Thoracic aorta (tissue), 2 donors: ENCODE measurements around the gene UBE2K. TPM values are rescaled to one million over a fixed set of nuclear protein-coding genes. Genes with fewer than 3 reads are reported as not detected.
"Not testable (repeated sequence)": the region's sequence is repeated elsewhere in the genome, so short reads cannot be mapped to it uniquely, and the experiment has no call there.

Experiments used
- ATAC-seq: fragments of 150-250 bp; one replicate; pipeline ENCODE4 v1.8.0; 2017; ENCODE audit warnings: low read depth; ENCODE audit not compliant: insufficient number of reproducible peaks, low FRiP score
- DNase-seq: peaks from one replicate; pipeline ENCODE4 v3.0.0-alpha.2; 2020; ENCODE audit warnings: low spot score
- H3K27ac ChIP-seq, 2 donors: fragments of 200-600 bp; sonication (generic); 1 replicate in 1 of 2; 2 replicates in 1 of 2; pipeline ENCODE4 v1.5.1; 2016; ENCODE audit warnings: mild to moderate bottlenecking in 2 of 2, moderate library complexity in 2 of 2
- H3K27me3 ChIP-seq: fragments of 200-600 bp; sonication (generic); replicated peaks from 2 replicates; pipeline ENCODE4 v1.6.0; 2016; ENCODE audit warnings: mild to moderate bottlenecking; ENCODE audit not compliant: insufficient read depth
- H3K36me3 ChIP-seq: fragments of 200-600 bp; sonication (generic); one replicate; pipeline ENCODE4 v1.5.1; 2016
- H3K4me1 ChIP-seq, 2 donors: fragments of 200-600 bp; sonication (generic); 1 replicate in 1 of 2; 2 replicates in 1 of 2; pipeline versions ENCODE4 v1.5.1 to v1.6.0; 2016; ENCODE audit warnings: low read depth in 2 of 2, mild to moderate bottlenecking in 1 of 2; ENCODE audit not compliant: control insufficient read depth in 1 of 2
- H3K4me3 ChIP-seq: fragments of 200-600 bp; sonication (generic); 2 replicates; pipeline ENCODE4 v1.5.1; 2016; ENCODE audit warnings: mild to moderate bottlenecking
- H3K9me3 ChIP-seq: fragments of 200-600 bp; sonication (generic); 2 replicates; pipeline ENCODE4 v1.5.1; 2016
- total RNA-seq, 2 donors: library from RNA; depleted of rRNA; stranded (reverse); fragments of >200 nt; gene quantifications; one replicate each; pipeline versions ENCODE4 v1.1.0 to v1.2.3, GENCODE V29; 2016
- TF ChIP-seq, protein P1 (sequence below): fragments of 200-600 bp; sonication (generic); IDR thresholded peaks from one replicate; pipeline ENCODE4 v1.5.1; 2019; ENCODE audit warnings: antibody characterized with exemption

UBE2K gene
- total RNA-seq, 2 donors from 2014 or later, result 28.8 to 39.2 TPM

DNA sequence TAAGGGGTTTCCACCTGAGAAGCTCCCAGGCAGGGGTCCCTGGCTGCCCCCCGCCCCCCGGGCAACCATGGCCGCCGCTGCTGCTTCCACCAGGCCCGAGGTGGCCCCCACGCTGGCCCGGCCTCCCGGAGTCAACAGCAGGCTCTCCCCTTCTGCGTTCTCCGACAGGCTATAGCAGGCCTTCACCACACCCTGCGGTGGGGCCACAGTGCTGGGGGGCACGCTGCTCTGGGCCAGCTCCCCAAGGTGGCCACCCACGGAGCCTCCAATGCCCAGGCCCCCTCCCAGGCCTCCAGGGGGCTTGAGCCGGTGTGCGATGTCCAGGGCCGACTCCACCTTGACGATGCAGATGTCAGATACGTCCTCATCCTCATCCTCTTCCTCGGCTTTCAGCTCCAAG, 72.5 kb downstream of the UBE2K start:
- no peaks in the 10 kb centered on the region for H3K4me1 ChIP-seq
- H3K4me3 ChIP-seq, result no peak overlapping the region
- no peak for ATAC-seq
- H3K27ac ChIP-seq, result no peak overlapping the region
- H3K27me3 ChIP-seq, result no peaks in the 10 kb centered on the region
- TF ChIP-seq, protein P1, sequence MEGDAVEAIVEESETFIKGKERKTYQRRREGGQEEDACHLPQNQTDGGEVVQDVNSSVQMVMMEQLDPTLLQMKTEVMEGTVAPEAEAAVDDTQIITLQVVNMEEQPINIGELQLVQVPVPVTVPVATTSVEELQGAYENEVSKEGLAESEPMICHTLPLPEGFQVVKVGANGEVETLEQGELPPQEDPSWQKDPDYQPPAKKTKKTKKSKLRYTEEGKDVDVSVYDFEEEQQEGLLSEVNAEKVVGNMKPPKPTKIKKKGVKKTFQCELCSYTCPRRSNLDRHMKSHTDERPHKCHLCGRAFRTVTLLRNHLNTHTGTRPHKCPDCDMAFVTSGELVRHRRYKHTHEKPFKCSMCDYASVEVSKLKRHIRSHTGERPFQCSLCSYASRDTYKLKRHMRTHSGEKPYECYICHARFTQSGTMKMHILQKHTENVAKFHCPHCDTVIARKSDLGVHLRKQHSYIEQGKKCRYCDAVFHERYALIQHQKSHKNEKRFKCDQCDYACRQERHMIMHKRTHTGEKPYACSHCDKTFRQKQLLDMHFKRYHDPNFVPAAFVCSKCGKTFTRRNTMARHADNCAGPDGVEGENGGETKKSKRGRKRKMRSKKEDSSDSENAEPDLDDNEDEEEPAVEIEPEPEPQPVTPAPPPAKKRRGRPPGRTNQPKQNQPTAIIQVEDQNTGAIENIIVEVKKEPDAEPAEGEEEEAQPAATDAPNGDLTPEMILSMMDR, result no peak
- no peaks in the 10 kb centered on the region for H3K9me3 ChIP-seq
- H3K36me3 ChIP-seq, result peaks cover 2% of the 10 kb centered on the region
- no peak for DNase-seq

DNA sequence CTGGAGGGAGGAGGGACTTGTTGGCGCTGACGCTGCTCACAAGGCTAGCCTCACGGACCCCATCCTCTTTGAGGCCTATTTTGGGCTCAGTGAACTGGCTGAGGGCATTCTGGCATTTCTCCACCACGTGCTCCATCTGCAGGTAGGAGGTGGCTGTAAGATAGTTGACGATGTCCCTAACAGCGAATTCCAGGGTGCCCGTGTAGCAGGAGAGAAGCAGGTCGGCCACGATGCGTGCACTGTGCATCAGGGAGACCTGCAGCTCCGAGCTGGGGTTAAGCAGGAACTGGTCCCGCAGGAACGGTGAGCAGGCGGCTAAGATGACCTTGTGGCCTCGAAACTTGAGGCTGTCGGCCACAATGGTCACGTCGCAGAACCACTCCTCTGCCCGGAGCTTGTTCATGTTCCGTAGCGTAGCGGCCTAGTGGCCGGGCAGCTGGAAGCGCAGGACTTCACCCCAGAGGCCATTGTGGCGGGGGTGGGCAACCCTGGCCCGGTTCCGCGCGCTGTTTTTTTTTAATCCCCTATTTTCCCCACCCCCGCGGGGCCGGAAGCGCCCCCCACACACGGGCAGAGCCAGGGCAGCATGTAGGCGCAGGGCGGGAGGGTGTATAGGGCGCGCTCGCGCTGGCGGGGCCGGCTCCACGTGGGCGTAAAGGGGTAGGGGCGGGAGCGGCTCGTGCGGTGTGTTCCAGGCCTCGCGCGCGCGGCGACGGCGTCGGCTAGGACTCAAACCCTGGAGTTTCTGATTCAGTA, 73.2 kb downstream of the UBE2K start:
- TF ChIP-seq, protein P1, result no peak
- no peak for ATAC-seq
- no peak overlapping the region for H3K27ac ChIP-seq
- DNase-seq, result no peak
- H3K4me1 ChIP-seq, result no peaks in the 10 kb centered on the region
- H3K36me3 ChIP-seq, result no peaks in the 10 kb centered on the region
- no peaks in the 10 kb centered on the region for H3K27me3 ChIP-seq
- H3K4me3 ChIP-seq, result no peak overlapping the region
- no peaks in the 10 kb centered on the region for H3K9me3 ChIP-seq

DNA sequence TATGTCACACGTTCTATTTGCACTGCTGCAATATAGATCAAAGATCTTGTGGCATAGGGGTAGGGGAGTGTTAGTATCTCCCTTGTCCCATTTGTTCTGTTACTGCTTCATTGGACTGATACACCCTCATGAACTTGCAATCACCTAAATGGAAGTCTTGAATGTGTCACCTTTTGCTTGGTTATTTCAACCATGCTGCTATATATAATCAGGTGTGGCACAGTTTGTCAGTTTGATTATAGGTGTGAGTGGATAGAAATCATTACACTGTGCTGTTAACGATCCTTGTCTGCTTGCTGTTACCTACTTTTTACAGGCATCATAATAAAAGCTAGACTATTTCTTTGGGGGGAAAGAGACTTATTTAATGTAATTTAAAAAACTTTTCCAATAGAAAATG, 84.1 kb downstream of the UBE2K start:
- not testable (repeated sequence) for H3K4me3 ChIP-seq, DNase-seq, H3K36me3 ChIP-seq, H3K27me3 ChIP-seq, ATAC-seq, H3K9me3 ChIP-seq, H3K27ac ChIP-seq, H3K4me1 ChIP-seq

DNA sequence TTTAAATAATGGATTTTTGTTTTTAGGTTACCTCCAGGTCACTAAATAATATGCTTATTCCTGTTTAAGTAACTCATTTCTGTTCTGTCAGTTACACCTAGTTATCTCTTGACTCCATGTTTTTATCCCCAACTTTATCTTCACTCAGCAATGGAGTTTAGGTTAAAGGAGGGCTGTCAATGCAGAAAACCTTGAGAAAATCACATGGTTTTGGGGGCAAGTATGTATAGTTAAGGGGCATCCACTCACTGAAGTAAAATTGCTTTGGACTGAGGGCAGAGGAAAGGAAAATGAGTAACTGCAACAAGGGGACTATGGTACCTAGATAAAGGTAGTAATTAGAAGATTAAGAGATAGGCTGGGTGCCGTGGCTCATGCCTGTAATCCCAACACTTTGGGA, 87.1 kb downstream of the UBE2K start:
- TF ChIP-seq, protein P1, result no peak
- no peak for DNase-seq
- no peak overlapping the region for H3K4me3 ChIP-seq
- ATAC-seq, result no peak
- no peaks in the 10 kb centered on the region for H3K4me1 ChIP-seq
- H3K27me3 ChIP-seq, result no peaks in the 10 kb centered on the region
- peaks cover 3% of the 10 kb centered on the region for H3K36me3 ChIP-seq
- H3K9me3 ChIP-seq, result no peaks in the 10 kb centered on the region
- no peak overlapping the region for H3K27ac ChIP-seq

DNA sequence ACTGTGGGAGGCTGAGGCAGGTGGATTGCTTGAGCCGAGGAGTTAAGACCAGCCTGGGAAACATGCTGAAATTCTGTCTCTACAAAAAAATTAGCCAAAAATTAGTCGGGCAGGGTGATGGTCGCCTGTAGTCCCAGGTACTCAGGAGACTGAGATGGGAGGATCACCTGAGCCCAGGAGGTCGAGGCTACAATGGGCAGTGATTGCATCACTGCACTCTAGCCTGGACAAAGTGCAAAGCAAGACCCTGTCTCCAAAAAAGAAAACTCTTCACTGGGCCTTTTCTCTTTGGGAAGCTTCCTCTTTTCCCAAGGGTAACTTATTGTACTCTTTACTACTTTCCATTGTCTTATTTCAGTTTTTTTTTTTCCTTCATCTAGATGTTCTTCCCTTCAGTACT, 88.9 kb downstream of the UBE2K start:
- Histone ChIP-seq H3K27me3 (no peaks in the 10 kb centered on the region), H3K27ac (no peak overlapping the region), H3K4me1 (no peaks in the 10 kb centered on the region), H3K9me3 (no peaks in the 10 kb centered on the region), H3K4me3 (no peak overlapping the region), H3K36me3 (peaks cover 2% of the 10 kb centered on the region)
- TF ChIP-seq, protein P1, result no peak
- DNase-seq, result no peak
- no peak for ATAC-seq

DNA sequence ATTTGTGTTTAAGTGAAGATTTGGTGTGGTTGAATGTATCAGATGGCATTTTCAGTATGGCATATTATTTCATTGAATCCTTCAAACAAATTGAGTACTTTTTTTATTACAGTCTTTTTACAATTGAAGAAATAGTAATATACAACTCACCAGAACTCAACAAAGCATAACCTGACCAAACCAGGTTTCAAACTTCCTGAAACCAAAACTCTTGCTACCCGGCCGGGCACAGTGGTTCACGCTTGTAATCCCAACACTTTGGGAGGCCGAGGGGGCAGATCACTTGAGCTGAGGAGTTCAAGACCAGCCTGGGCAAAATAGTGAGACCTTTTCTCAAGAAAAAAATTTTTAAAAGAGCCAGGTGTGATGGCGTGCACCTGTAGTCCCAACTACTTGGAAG, 94.2 kb downstream of the UBE2K start:
- no peak overlapping the region for H3K4me3 ChIP-seq
- DNase-seq, result no peak
- no peaks in the 10 kb centered on the region for H3K27me3 ChIP-seq
- TF ChIP-seq, protein P1, result no peak
- no peak overlapping the region for H3K27ac ChIP-seq
- H3K9me3 ChIP-seq, result no peaks in the 10 kb centered on the region
- no peak for ATAC-seq
- no peaks in the 10 kb centered on the region for H3K36me3 ChIP-seq
- H3K4me1 ChIP-seq, result no peaks in the 10 kb centered on the region
